ENCODE results near the gene GIMAP8. TPM values are rescaled to one million over a fixed set of nuclear protein-coding genes. Genes with fewer than 3 reads are reported as not detected.

GIMAP8 gene
- 9.6 TPM for total RNA-seq

DNA sequence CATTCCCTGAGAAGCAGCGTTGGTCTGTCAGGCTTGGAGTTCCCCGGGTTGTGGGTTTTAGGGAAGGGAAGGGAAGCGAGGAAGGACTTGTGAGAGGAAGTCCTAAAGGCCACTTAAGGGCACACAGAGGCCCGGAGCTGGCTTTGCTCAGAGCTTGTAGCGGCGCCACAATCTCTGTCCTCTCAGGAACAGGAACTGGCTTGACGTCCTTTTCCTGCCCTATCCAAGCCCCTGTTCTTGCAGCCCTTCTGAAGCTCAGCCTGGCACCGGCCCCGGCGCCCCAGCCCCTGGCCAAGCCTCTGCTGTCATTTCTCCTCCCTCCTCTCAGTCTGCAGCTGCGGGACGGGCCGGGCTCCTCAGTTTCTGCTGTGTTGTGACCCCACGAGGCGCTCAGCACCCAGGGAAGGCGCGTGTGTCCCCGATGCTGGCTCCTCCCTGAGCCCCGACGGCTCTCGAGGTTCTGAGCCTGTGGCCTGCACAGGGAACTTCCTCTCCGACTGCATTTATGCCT, at the start of gene GIMAP8:
Gene GIMAP8 (plus strand): TSS at position 140 of the 511 bp plus-strand sequence. CDS start 16,069 bp downstream, outside the sequence.
- TF ChIP-seq, protein P1, sequence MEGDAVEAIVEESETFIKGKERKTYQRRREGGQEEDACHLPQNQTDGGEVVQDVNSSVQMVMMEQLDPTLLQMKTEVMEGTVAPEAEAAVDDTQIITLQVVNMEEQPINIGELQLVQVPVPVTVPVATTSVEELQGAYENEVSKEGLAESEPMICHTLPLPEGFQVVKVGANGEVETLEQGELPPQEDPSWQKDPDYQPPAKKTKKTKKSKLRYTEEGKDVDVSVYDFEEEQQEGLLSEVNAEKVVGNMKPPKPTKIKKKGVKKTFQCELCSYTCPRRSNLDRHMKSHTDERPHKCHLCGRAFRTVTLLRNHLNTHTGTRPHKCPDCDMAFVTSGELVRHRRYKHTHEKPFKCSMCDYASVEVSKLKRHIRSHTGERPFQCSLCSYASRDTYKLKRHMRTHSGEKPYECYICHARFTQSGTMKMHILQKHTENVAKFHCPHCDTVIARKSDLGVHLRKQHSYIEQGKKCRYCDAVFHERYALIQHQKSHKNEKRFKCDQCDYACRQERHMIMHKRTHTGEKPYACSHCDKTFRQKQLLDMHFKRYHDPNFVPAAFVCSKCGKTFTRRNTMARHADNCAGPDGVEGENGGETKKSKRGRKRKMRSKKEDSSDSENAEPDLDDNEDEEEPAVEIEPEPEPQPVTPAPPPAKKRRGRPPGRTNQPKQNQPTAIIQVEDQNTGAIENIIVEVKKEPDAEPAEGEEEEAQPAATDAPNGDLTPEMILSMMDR (IDR thresholded peaks at IDR 0.05): no peak
- no peak for TF ChIP-seq POLR2AphosphoS5 (IDR thresholded peaks at IDR 0.05; ENCODE audit: insufficient read depth in 1 of 2, low read depth in 1 of 2)
- no peak for TF ChIP-seq POLR2A (IDR thresholded peaks at IDR 0.05)
- H3K36me3 ChIP-seq: no peaks in the 10 kb centered on the region
- peak within 1 kb of the TSS; percentile 40 to 46 for H3K4me3 ChIP-seq
- intact Hi-C loops (cut with DNase I): no loop called here
- no peaks in the 10 kb centered on the region for H3K9me3 ChIP-seq
- H3K27ac ChIP-seq: peak within 1 kb of the TSS; percentile 66
- no peaks in the 10 kb centered on the region for H3K27me3 ChIP-seq
- H3K4me1 ChIP-seq: peaks cover 17% of the 10 kb centered on the region
- DNase-seq (ENCODE audit: extremely low spot score in 2 of 2): no peak

DNA sequence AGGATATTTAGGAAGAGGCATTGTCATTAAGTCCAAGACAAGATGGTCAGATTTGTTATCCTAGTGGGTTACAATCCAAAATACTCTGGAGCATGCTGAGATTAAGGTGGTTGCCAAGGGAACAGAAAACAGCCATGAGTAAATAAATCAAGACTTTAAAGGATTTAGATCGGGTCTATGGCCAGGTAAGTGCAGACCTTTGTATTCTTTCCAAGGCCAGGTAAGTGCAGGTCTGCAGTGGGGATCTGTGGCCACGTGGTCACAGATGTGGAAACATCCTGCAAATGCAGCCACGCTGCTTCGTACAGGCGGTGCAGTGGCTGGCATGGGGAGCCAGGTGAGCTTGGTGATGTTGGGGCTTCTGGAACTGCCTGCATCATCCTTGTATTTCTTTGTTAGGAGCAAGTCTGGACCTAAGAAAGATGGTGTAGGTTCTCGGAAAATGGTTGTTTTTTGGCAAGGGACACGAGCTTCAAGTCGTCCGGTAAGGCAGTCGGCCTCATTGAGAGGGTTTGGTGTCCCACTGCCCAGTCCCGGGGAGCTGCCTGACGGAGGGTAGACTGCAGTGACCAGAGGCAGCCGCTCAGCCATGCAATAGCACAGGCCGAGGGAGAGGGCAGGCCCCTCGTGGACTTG, 49.5 kb upstream of the GIMAP8 start:
- Histone ChIP-seq H3K27ac (no peak overlapping the region), H3K27me3 (no peaks in the 10 kb centered on the region), H3K36me3 (peaks cover 0 to 12% of the 10 kb centered on the region in 2 donors), H3K4me3 (no peak overlapping the region), H3K4me1 (peaks cover 16% of the 10 kb centered on the region), H3K9me3 (no peaks in the 10 kb centered on the region)
- intact Hi-C loops (cut with DNase I): no loop called here
- TF ChIP-seq POLR2A (IDR thresholded peaks at IDR 0.05) (no peak), POLR2AphosphoS5 (IDR thresholded peaks at IDR 0.05; ENCODE audit: insufficient read depth in 1 of 2, low read depth in 1 of 2) (no peak)
- no peak for DNase-seq (ENCODE audit: extremely low spot score in 2 of 2)

DNA sequence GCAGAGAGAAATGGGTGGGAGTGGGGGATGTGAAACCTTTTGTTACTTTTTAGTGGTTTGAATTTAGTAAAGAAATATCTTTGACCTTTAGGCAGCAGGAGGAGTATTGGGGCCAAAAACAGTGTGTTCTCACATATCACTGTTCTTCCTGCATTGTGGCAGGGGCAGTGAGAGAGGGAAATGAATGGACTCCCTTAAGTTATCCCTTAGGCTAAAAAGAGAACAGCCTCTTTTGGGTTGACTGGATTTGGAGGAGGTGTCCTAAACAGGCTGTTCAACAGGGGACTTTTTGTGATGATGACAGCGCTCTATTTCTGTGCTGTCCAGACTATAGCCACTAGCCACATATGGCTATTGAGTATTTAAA, 49.0 kb upstream of the GIMAP8 start:
- H3K4me1 ChIP-seq: peaks cover 21% of the 10 kb centered on the region
- H3K4me3 ChIP-seq: no peak overlapping the region
- no peak overlapping the region for H3K27ac ChIP-seq
- no peaks in the 10 kb centered on the region for H3K27me3 ChIP-seq
- intact Hi-C loops (cut with DNase I): no loop called here
- no peaks in the 10 kb centered on the region for H3K9me3 ChIP-seq
- DNase-seq (ENCODE audit: extremely low spot score in 2 of 2): no peak
- TF ChIP-seq, protein P1 (IDR thresholded peaks at IDR 0.05): no peak
- TF ChIP-seq POLR2AphosphoS5 (IDR thresholded peaks at IDR 0.05; ENCODE audit: insufficient read depth in 1 of 2, low read depth in 1 of 2): no peak
- TF ChIP-seq POLR2A (IDR thresholded peaks at IDR 0.05): no peak
- peaks cover 0 to 11% of the 10 kb centered on the region in 2 donors for H3K36me3 ChIP-seq

DNA sequence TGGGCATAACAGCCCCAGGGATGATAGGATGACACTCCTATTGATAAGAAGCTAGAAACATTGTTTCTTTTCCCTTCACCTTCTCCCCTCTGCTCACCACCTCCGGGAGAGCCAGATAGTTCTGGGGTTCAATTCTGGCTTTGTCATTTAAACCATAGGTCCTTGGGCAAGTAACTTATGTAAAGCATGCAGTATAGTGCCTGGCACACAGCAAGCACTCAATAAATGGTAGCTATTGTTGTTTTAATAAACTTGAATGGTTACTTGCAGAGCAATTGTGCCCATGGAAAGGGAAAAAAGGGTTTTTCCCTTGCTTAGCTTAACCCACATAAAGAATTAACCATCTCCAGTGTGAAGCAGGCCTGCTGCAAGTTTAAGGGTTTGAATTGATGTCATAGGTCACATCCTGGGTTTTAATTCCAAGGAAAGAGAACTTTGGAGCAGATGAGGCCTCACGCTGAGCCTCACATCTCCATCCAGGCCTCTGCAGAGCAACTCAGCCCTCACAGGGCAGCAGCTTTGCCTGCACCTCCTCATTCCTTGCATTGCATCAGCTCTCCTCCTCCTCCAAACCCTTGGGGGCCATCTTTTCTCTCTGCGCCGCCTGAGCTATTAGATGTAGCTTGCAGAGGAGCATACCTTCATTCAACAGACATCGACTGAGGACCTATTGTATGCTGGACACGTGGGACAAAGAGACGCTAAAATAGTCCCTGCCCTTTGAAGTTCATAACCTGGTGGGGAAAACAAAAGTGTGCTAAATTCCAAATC, 48.4 kb upstream of the GIMAP8 start:
- H3K4me1 ChIP-seq: peaks cover 25% of the 10 kb centered on the region

DNA sequence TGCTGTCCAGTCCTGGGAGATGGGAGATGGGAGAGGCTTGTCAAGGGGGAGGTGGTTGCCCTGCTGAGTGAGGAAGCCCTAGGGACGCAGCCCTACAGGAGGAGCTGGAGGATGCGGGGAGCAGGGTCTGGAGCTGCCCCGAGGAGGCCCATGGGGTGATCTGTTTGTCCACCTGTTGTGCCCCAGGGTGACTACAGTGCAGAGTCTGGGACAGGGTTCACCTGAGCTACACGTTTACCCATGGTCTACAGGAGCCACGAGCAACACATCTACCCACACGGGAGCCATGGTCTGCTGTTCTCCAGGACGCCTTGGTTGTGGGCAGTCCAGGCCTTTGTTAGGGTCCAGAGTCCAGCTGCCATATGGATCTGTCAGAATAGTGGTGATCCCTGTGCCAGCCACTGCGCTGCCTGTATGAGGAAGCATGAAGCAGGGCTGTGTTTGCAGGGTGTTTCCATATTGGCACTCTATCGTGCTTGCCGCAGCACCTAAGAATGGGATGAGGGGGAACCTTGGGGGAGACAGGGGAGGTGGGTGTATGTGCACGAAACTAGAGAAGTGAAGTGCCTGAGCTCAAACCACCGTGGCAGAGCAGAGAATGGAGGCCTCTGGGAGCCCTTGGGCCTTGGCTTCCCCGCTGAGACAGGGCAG, 47.6 kb upstream of the GIMAP8 start:
- H3K9me3 ChIP-seq: no peaks in the 10 kb centered on the region
- H3K27ac ChIP-seq: no peak overlapping the region
- H3K4me3 ChIP-seq: no peak overlapping the region
- intact Hi-C loops (cut with DNase I): no loop called here
- peaks cover 0 to 5% of the 10 kb centered on the region in 2 donors for H3K36me3 ChIP-seq
- no peak for DNase-seq (ENCODE audit: extremely low spot score in 2 of 2)
- TF ChIP-seq POLR2AphosphoS5 (IDR thresholded peaks at IDR 0.05; ENCODE audit: insufficient read depth in 1 of 2, low read depth in 1 of 2) (no peak), POLR2A (IDR thresholded peaks at IDR 0.05) (no peak)
- TF ChIP-seq, protein P1 (IDR thresholded peaks at IDR 0.05): no peak
- peaks cover 25% of the 10 kb centered on the region for H3K4me1 ChIP-seq
- H3K27me3 ChIP-seq: no peaks in the 10 kb centered on the region

More for the DNA sequence above, 48.4 kb upstream of the GIMAP8 start:
- peaks cover 0 to 7% of the 10 kb centered on the region in 2 donors for H3K36me3 ChIP-seq
- intact Hi-C loops (cut with DNase I): no loop called here
- TF ChIP-seq POLR2A (IDR thresholded peaks at IDR 0.05): no peak
- no peak overlapping the region for H3K27ac ChIP-seq
- no peak overlapping the region for H3K4me3 ChIP-seq
- DNase-seq (ENCODE audit: extremely low spot score in 2 of 2): no peak
- H3K27me3 ChIP-seq: no peaks in the 10 kb centered on the region
- no peaks in the 10 kb centered on the region for H3K9me3 ChIP-seq

All from vagina (tissue), 2 donors.